Natural killer cell (primary cell): ENCODE results near the gene CCDC97. TPM values are rescaled to one million over a fixed set of nuclear protein-coding genes. Genes with fewer than 3 reads are reported as not detected.
"Not testable (repeated sequence)": the region's sequence is repeated elsewhere in the genome, so short reads cannot be mapped to it uniquely, and the experiment has no call there.

Source experiments
- ATAC-seq, 3 donors: fragments of 150-1000 bp in 2 of 3; fragments of 200-7000 bp in 1 of 3; cut with Tn5 transposase; 1 replicate in 1 of 3; 2 replicates in 2 of 3; pipeline ENCODE4 v1.10.0; 2021; ENCODE audit warnings: mild to moderate bottlenecking in 2 of 3, moderate library complexity in 2 of 3
- DNase-seq, 2 donors: peaks; one replicate each; pipeline versions ENCODE4 v3.0.0 to v3.0.0-alpha.2; 2013 to 2021; ENCODE audit warnings: mixed read lengths in 1 of 2
- H3K27ac ChIP-seq: one replicate; pipeline ENCODE4 v1.5.1; 2013; ENCODE audit warnings: mild to moderate bottlenecking, low read length
- H3K27me3 ChIP-seq: one replicate; pipeline ENCODE4 v1.6.1; 2013; ENCODE audit warnings: low read length; ENCODE audit not compliant: control insufficient read depth, insufficient read depth
- H3K36me3 ChIP-seq: one replicate; pipeline ENCODE4 v1.6.1; 2013; ENCODE audit warnings: low read length; ENCODE audit not compliant: control insufficient read depth, insufficient read depth
- H3K4me1 ChIP-seq: one replicate; pipeline ENCODE4 v1.6.1; 2013; ENCODE audit warnings: low read length; ENCODE audit not compliant: control insufficient read depth, insufficient read depth
- H3K4me3 ChIP-seq: one replicate; pipeline ENCODE4 v1.5.1; 2013; ENCODE audit warnings: low read length
- H3K9me3 ChIP-seq: one replicate; pipeline ENCODE4 v1.6.1; 2013; ENCODE audit warnings: low read length; ENCODE audit not compliant: control insufficient read depth, insufficient read depth
- H3K27ac Mint-ChIP-seq, 2 donors: one replicate each; pipeline ENCODE4 v1.8.0; 2022; ENCODE audit warnings: mild to moderate bottlenecking in 2 of 2, mixed read lengths in 2 of 2, moderate library complexity in 1 of 2
- H3K27me3 Mint-ChIP-seq, 2 donors: one replicate each; pipeline ENCODE4 v1.8.0; 2022; ENCODE audit warnings: low read depth in 2 of 2, mixed read lengths in 2 of 2
- H3K36me3 Mint-ChIP-seq: one replicate; pipeline ENCODE4 v1.8.0; 2022; ENCODE audit warnings: mixed read lengths
- H3K4me1 Mint-ChIP-seq, 2 donors: one replicate each; pipeline ENCODE4 v1.8.0; 2022; ENCODE audit warnings: mixed read lengths in 2 of 2
- H3K4me3 Mint-ChIP-seq: one replicate; pipeline ENCODE4 v1.8.0; 2022; ENCODE audit warnings: mild to moderate bottlenecking, moderate library complexity, mixed read lengths
- H3K9me3 Mint-ChIP-seq, 2 donors: one replicate each; pipeline ENCODE4 v1.8.0; 2022; ENCODE audit warnings: mixed read lengths in 2 of 2
- CTCF ChIP-seq: fragments of 200-600 bp; IDR thresholded peaks from one replicate; pipeline ENCODE4 v1.8.0; 2022; ENCODE audit warnings: antibody characterized with exemption
- WGBS: methylation state at CpG from one replicate; pipeline ENCODE4 v1.1.7; 2013; ENCODE audit warnings: missing lambda C conversion rate; ENCODE audit not compliant: insufficient coverage; 5-methylcytosine and 5-hydroxymethylcytosine counted together
- intact Hi-C: fragments of 100-400 bp; cut with micrococcal nuclease; formaldehyde crosslinking; loops from one replicate; pipeline ENCODE4 v1.14.2; 2022
- total RNA-seq, 4 donors: library from RNA; stranded (reverse); fragments of 120-200 nt in 1 of 4; gene quantifications; one replicate each; pipeline versions ENCODE4 v1.2.3 to v1.2.4, GENCODE V29; 2013 to 2022

The CCDC97 gene
- total RNA-seq, 3 donors from 2014 or later (not counting 1 experiment from before 2014, with no cell fraction given), result 41.1 to 44.3 (median 44.0) TPM

DNA sequence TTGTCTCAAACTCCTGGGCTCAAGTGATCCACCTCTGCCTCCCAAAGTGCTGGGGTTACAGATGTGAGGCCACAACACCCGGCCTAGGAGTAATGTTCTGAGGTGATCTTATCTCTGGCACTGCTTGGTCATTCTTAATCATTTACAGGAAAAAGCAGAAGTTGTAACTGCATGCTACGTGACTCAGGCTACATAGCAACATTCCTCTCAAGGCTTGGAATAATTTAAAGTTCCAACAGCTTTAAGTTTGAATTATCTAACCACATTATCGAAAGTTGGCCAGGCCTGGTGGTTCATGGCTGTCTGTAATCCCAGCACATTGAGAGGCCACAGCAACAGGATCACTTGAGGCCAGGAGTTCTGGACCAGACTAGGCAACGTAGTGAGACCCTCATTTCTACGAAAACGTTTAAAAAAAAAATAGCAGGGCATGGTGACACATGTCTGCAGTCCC, 57.9 kb downstream of the CCDC97 start:
- H3K4me1 ChIP-seq, result peaks cover 17% of the 10 kb centered on the region
- H3K27me3 Mint-ChIP-seq, result no peaks in the 10 kb centered on the region
- H3K36me3 ChIP-seq, result no peaks in the 10 kb centered on the region
- intact Hi-C loops, result no loop called here
- H3K27me3 ChIP-seq, result no peaks in the 10 kb centered on the region
- ATAC-seq (no peak), DNase-seq (no peak)
- H3K4me1 Mint-ChIP-seq, result peaks cover 15 to 28% of the 10 kb centered on the region in 2 donors
- no peak overlapping the region for H3K27ac ChIP-seq
- no peak overlapping the region for H3K27ac Mint-ChIP-seq
- H3K4me3 ChIP-seq, result no peak overlapping the region
- no peaks in the 10 kb centered on the region for H3K9me3 Mint-ChIP-seq
- TF ChIP-seq CTCF, result no peak
- no peak overlapping the region for H3K4me3 Mint-ChIP-seq
- no peaks in the 10 kb centered on the region for H3K36me3 Mint-ChIP-seq
- H3K9me3 ChIP-seq, result no peaks in the 10 kb centered on the region
- 49% methylated on average over 6 of the region's 6 CpGs for WGBS

DNA sequence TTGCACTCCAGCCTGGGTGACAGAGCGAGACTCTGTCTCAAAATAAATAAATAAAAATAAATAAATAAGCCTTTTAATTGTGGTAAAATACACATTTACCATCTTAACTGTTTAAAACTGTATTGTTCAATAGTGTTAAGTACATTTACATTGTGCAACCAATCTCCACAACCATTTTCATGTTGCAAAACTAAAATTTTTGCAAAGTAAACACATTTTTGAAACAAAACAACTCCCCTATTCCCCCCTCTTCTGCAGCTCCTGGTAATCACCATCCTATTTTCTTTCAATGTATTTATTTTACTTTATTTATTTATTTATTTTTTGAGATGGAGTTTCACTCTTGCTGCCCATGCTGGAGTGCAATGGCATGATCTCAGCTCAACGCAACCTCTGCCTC, 59.8 kb downstream of the CCDC97 start:
- Histone ChIP-seq H3K27me3 (no peaks in the 10 kb centered on the region), H3K27ac (no peak overlapping the region), H3K9me3 (no peaks in the 10 kb centered on the region), H3K4me1 (peaks cover 4% of the 10 kb centered on the region), H3K36me3 (no peaks in the 10 kb centered on the region), H3K4me3 (no peak overlapping the region)
- no peak for TF ChIP-seq CTCF
- H3K9me3 Mint-ChIP-seq, result no peaks in the 10 kb centered on the region
- no peak overlapping the region for H3K27ac Mint-ChIP-seq
- H3K4me1 Mint-ChIP-seq, result peaks cover 0 to 11% of the 10 kb centered on the region in 2 donors
- 100% methylated on average over 1 of the region's 2 CpGs for WGBS
- DNase-seq, result no peak
- no peaks in the 10 kb centered on the region for H3K27me3 Mint-ChIP-seq
- ATAC-seq, result no peak
- no peaks in the 10 kb centered on the region for H3K36me3 Mint-ChIP-seq
- intact Hi-C loops, result no loop called here
- no peak overlapping the region for H3K4me3 Mint-ChIP-seq

DNA sequence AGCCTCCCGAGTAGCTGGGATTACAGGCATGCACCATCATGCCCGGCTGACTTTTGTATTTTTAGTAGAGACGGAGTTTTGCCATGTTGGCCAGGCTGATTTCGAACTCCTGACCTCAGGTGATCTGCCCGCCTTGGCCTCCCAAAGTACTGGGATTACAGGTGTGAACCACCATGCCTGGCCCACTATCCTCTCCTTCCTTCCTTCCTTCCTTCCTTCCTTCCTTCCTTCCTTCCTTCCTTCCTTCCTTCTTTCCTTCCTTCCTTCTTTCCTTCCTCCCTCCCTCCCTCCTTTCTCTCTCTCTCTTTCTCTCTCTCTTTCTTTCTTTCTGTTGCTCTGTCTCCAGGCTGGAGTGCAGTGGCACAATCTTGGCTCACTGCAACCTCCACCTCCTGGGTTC, 61.1 kb downstream of the CCDC97 start:
- 92% methylated on average over 5 of the region's 5 CpGs for WGBS
- DNase-seq, H3K4me1 ChIP-seq, H3K4me3 Mint-ChIP-seq, H3K9me3 ChIP-seq, H3K9me3 Mint-ChIP-seq, H3K27me3 Mint-ChIP-seq, H3K27ac ChIP-seq, H3K27me3 ChIP-seq, H3K27ac Mint-ChIP-seq, intact Hi-C loops, H3K4me3 ChIP-seq, ATAC-seq, H3K36me3 Mint-ChIP-seq, H3K36me3 ChIP-seq: not testable (repeated sequence)
- peaks cover 0 to 14% of the 10 kb centered on the region in 2 donors for H3K4me1 Mint-ChIP-seq

- Mint-ChIP-seq H3K4me3 (no peak overlapping the region), H3K27me3 (no peaks in the 10 kb centered on the region), H3K27ac (no peak overlapping the region), H3K36me3 (no peaks in the 10 kb centered on the region), H3K4me1 (peaks cover 2 to 15% of the 10 kb centered on the region in 2 donors), H3K9me3 (no peaks in the 10 kb centered on the region)
- H3K4me1 ChIP-seq, result peaks cover 10% of the 10 kb centered on the region
- H3K27me3 ChIP-seq, result no peaks in the 10 kb centered on the region
- no peaks in the 10 kb centered on the region for H3K9me3 ChIP-seq
- no peak for TF ChIP-seq CTCF
- H3K27ac ChIP-seq, result no peak overlapping the region
- WGBS, result 98% methylated on average over 8 of the region's 8 CpGs
- ATAC-seq (no peak), DNase-seq (no peak)
- intact Hi-C loops, result no loop called here
- no peaks in the 10 kb centered on the region for H3K36me3 ChIP-seq
- no peak overlapping the region for H3K4me3 ChIP-seq
Measured at GRCh38 chr19:41371541-41371940, 61.6 kb downstream of the CCDC97 start.
